AG04450 (cell line): Measurements from ENCODE around the gene KCTD14. TPM values are rescaled to one million over a fixed set of nuclear protein-coding genes. Genes with fewer than 3 reads are reported as not detected.

ENCODE experiments used
- CTCF ChIA-PET: fragments of 300-600, 350-600 bp; formaldehyde crosslinking; extraction: SDS; loops from one replicate; lab custom pipeline; 2022; ENCODE audit warnings: antibody characterized with exemption, inconsistent platforms; lab: Charles Lee
- POLR2A ChIA-PET: fragments of 350-600 bp; formaldehyde crosslinking; extraction: SDS; loops from one replicate; lab custom pipeline; 2021; ENCODE audit warnings: antibody characterized with exemption, inconsistent platforms; lab: Yijun Ruan, JAX
- DNase-seq: peaks from one replicate; pipeline ENCODE4 v3.0.0-alpha.2; 2011; ENCODE audit warnings: low read depth, low spot score
- H3K27ac ChIP-seq: one replicate; pipeline ENCODE4 v1.5.1; 2012; ENCODE audit warnings: low read depth, low read length, control low read depth
- H3K27me3 ChIP-seq: one replicate; pipeline ENCODE4 v1.6.0; 2012; ENCODE audit warnings: low read length; ENCODE audit not compliant: control insufficient read depth, insufficient read depth
- H3K4me3 ChIP-seq: 2 replicates; pipeline ENCODE4 v1.5.1; 2011; ENCODE audit warnings: mild to moderate bottlenecking, low read depth, low read length, control low read depth
- H3K9me3 ChIP-seq: 2 replicates; pipeline ENCODE4 v1.5.1; 2012; ENCODE audit warnings: low read length; ENCODE audit not compliant: control insufficient read depth, insufficient read depth
- CTCF ChIP-seq: IDR thresholded peaks from 2 replicates; pipeline ENCODE4 v1.5.1; 2011; ENCODE audit warnings: low read depth, low read length, control low read depth, inconsistent platforms
- polyA plus RNA-seq: library from polyadenylated mRNA; depleted of rRNA; stranded (reverse); fragments of >200 nt; gene quantifications from 2 replicates; pipeline ENCODE4 v1.2.3, GENCODE V29; 2011

The KCTD14 gene
- polyA plus RNA-seq, 1 experiment: 3.3 TPM

GRCh38 chr11:78010304-78010703, 12.8 kb downstream of the KCTD14 start:
- CTCF ChIA-PET: interaction anchor here (1.0 kb wide), 1 partner anchor 11 kb away, joined by 3 read pairs; no protein-coding TSS in a partner anchor
- Histone ChIP-seq H3K27me3 (no peaks in the 10 kb centered on the region), H3K4me3 (no peak overlapping the region), H3K9me3 (no peaks in the 10 kb centered on the region), H3K27ac (no peak overlapping the region)
- POLR2A ChIA-PET: no interaction called here
- no peak for DNase-seq
- TF ChIP-seq CTCF: no peak

- no peak for TF ChIP-seq CTCF
- Histone ChIP-seq H3K4me3 (no peak overlapping the region), H3K27ac (no peak overlapping the region), H3K27me3 (no peaks in the 10 kb centered on the region), H3K9me3 (no peaks in the 10 kb centered on the region)
- ChIA-PET POLR2A (no interaction called here), CTCF (interaction anchor here (1.0 to 1.3 kb wide), 2 partner anchors 10 kb away, joined by 3 to 5 read pairs; no protein-coding TSS in a partner anchor)
- DNase-seq: no peak
These were observed 14.0 kb downstream of the KCTD14 start for GRCh38 chr11:78009062-78009461.

- ChIA-PET CTCF (interaction anchor here (0.6 to 2.5 kb wide), 10 partner anchors 8 to 564 kb away, joined by 3 to 19 read pairs (median 4); partner anchors contain the start of gene RSF1), POLR2A (no interaction called here)
- H3K4me3 ChIP-seq: no peak overlapping the region
- H3K27ac ChIP-seq: no peak overlapping the region
- TF ChIP-seq CTCF: peak; percentile 73
- no peaks in the 10 kb centered on the region for H3K9me3 ChIP-seq
- no peaks in the 10 kb centered on the region for H3K27me3 ChIP-seq
- DNase-seq: peak; percentile 53
These were observed 22.9 kb downstream of the KCTD14 start for GRCh38 chr11:78000193-78000592.

GRCh38 chr11:77999446-78000030, 23.5 kb downstream of the KCTD14 start:
- Histone ChIP-seq H3K4me3 (no peak overlapping the region), H3K9me3 (no peaks in the 10 kb centered on the region), H3K27me3 (no peaks in the 10 kb centered on the region), H3K27ac (no peak overlapping the region)
- POLR2A ChIA-PET: no interaction called here
- CTCF ChIA-PET: interaction anchor here (0.6 to 2.5 kb wide), 13 partner anchors 9 to 565 kb away, joined by 3 to 19 read pairs (median 3); partner anchors contain the start of gene RSF1
- no peak for DNase-seq
- no peak for TF ChIP-seq CTCF
